Measurements from ENCODE around the gene SEC24D. TPM values are rescaled to one million over a fixed set of nuclear protein-coding genes. Genes with fewer than 3 reads are reported as not detected.

Gene SEC24D
- total RNA-seq, 2 experiments from 2014 or later: 25.2 to 26.4 TPM

GRCh38 chr4:118753685-118754084 lies 82.2 kb downstream of the SEC24D start:
- Mint-ChIP-seq H3K4me1 (ENCODE audit: low read depth) (no peaks in the 10 kb centered on the region), H3K27me3 (no peaks in the 10 kb centered on the region), H3K27ac (no peak overlapping the region), H3K36me3 (ENCODE audit: low read depth) (peaks cover 9% of the 10 kb centered on the region), H3K9me3 (no peaks in the 10 kb centered on the region), H3K4me3 (no peak overlapping the region)
- no peak for TF ChIP-seq CTCF (IDR thresholded peaks at IDR 0.05)
- DNase-seq (no peak), ATAC-seq (no peak)
- ChIA-PET CTCF (interaction anchor here (0.6 kb wide), 1 partner anchor 111 kb away, joined by 3 read pairs; no protein-coding TSS in a partner anchor), POLR2A (no interaction called here)
- intact Hi-C loops (cut with micrococcal nuclease): no loop called here

- Mint-ChIP-seq H3K27me3 (no peaks in the 10 kb centered on the region), H3K36me3 (ENCODE audit: low read depth) (peaks cover 9% of the 10 kb centered on the region), H3K4me3 (no peak overlapping the region), H3K4me1 (ENCODE audit: low read depth) (no peaks in the 10 kb centered on the region), H3K9me3 (no peaks in the 10 kb centered on the region), H3K27ac (no peak overlapping the region)
- CTCF ChIA-PET: interaction anchor here (0.6 kb wide), 1 partner anchor 112 kb away, joined by 3 read pairs; no protein-coding TSS in a partner anchor
- ATAC-seq: no peak
- TF ChIP-seq CTCF (IDR thresholded peaks at IDR 0.05): no peak
- POLR2A ChIA-PET: no interaction called here
- DNase-seq: no peak
- intact Hi-C loops (cut with micrococcal nuclease): no loop called here
These were observed 82.8 kb downstream of the SEC24D start for GRCh38 chr4:118753096-118753495.

GRCh38 chr4:118752551-118752950 lies 83.4 kb downstream of the SEC24D start:
- CTCF ChIA-PET: no interaction called here
- POLR2A ChIA-PET: no interaction called here
- Mint-ChIP-seq H3K9me3 (no peaks in the 10 kb centered on the region), H3K4me1 (ENCODE audit: low read depth) (no peaks in the 10 kb centered on the region), H3K36me3 (ENCODE audit: low read depth) (peaks cover 10% of the 10 kb centered on the region), H3K4me3 (no peak overlapping the region), H3K27ac (no peak overlapping the region), H3K27me3 (no peaks in the 10 kb centered on the region)
- TF ChIP-seq CTCF (IDR thresholded peaks at IDR 0.05): no peak
- ATAC-seq (no peak), DNase-seq (no peak)
- intact Hi-C loops (cut with micrococcal nuclease): no loop called here

GRCh38 chr4:118751629-118752323 lies 84.2 kb downstream of the SEC24D start:
- no peak for TF ChIP-seq CTCF (IDR thresholded peaks at IDR 0.05)
- ATAC-seq (no peak), DNase-seq (no peak)
- CTCF ChIA-PET: no interaction called here
- Mint-ChIP-seq H3K27ac (no peak overlapping the region), H3K36me3 (ENCODE audit: low read depth) (peaks cover 13% of the 10 kb centered on the region), H3K9me3 (no peaks in the 10 kb centered on the region), H3K27me3 (no peaks in the 10 kb centered on the region), H3K4me1 (ENCODE audit: low read depth) (no peaks in the 10 kb centered on the region), H3K4me3 (no peak overlapping the region)
- intact Hi-C loops (cut with micrococcal nuclease): no loop called here
- POLR2A ChIA-PET: interaction anchor here (0.5 kb wide), 1 partner anchor 55 kb away, joined by 3 read pairs; no protein-coding TSS in a partner anchor

GRCh38 chr4:118749347-118749988 lies 86.5 kb downstream of the SEC24D start:
- peaks cover 16% of the 10 kb centered on the region for H3K36me3 Mint-ChIP-seq (ENCODE audit: low read depth)

More at GRCh38 chr4:118749347-118749988, 86.5 kb downstream of the SEC24D start:
- no peak overlapping the region for H3K4me3 Mint-ChIP-seq
- no peaks in the 10 kb centered on the region for H3K4me1 Mint-ChIP-seq (ENCODE audit: low read depth)
- ChIA-PET CTCF (interaction anchor here (1.2 to 1.3 kb wide), 2 partner anchors 8 to 115 kb away, joined by 3 to 4 read pairs; no protein-coding TSS in a partner anchor), POLR2A (no interaction called here)
- DNase-seq (no peak), ATAC-seq (no peak)
- intact Hi-C loops (cut with micrococcal nuclease): no loop called here
- no peak overlapping the region for H3K27ac Mint-ChIP-seq
- no peaks in the 10 kb centered on the region for H3K9me3 Mint-ChIP-seq
- TF ChIP-seq CTCF (IDR thresholded peaks at IDR 0.05): no peak
- no peaks in the 10 kb centered on the region for H3K27me3 Mint-ChIP-seq
